H9 (cell line): ENCODE measurements around the gene PCBP4. TPM values are rescaled to one million over a fixed set of nuclear protein-coding genes. Genes with fewer than 3 reads are reported as not detected.

Source experiments
- DNase-seq: peaks from one replicate; pipeline ENCODE4 v3.0.0-alpha.2; 2017
- H2AFZ ChIP-seq: one replicate; pipeline ENCODE4 v1.6.1; 2013; ENCODE audit warnings: mild to moderate bottlenecking, low read length, control low read depth, moderate library complexity
- H2AK5ac ChIP-seq: 2 replicates; pipeline ENCODE4 v1.6.1; 2013; ENCODE audit warnings: low read length, control low read depth, mixed read lengths; ENCODE audit not compliant: insufficient read length
- H2BK120ac ChIP-seq: one replicate; pipeline ENCODE4 v1.6.1; 2013; ENCODE audit warnings: low read depth, mild to moderate bottlenecking, low read length, control low read depth, inconsistent platforms; ENCODE audit not compliant: poor library complexity, severe bottlenecking
- H2BK12ac ChIP-seq: 2 replicates; pipeline ENCODE4 v1.6.1; 2013; ENCODE audit warnings: low read length, control low read depth, mixed read lengths, low read depth; ENCODE audit not compliant: insufficient read length
- H2BK15ac ChIP-seq: 2 replicates; pipeline ENCODE4 v1.6.1; 2013; ENCODE audit warnings: low read depth, low read length, control low read depth
- H2BK20ac ChIP-seq: one replicate; pipeline ENCODE4 v1.6.1; 2013; ENCODE audit warnings: low read depth, mild to moderate bottlenecking, low read length, control low read depth, inconsistent platforms; ENCODE audit not compliant: poor library complexity, severe bottlenecking
- H2BK5ac ChIP-seq: 2 replicates; pipeline ENCODE4 v1.6.1; 2013; ENCODE audit warnings: low read length, control low read depth, mixed read lengths; ENCODE audit not compliant: insufficient read length
- H3K14ac ChIP-seq: 2 replicates; pipeline ENCODE4 v1.6.1; 2013; ENCODE audit warnings: low read length, control low read depth; ENCODE audit not compliant: insufficient read depth
- H3K18ac ChIP-seq: 2 replicates; pipeline ENCODE4 v1.6.1; 2013; ENCODE audit warnings: low read depth, mild to moderate bottlenecking, mixed read lengths, low read length, control low read depth; ENCODE audit not compliant: insufficient read length
- H3K23ac ChIP-seq: 2 replicates; pipeline ENCODE4 v1.6.1; 2013; ENCODE audit warnings: low read length, control low read depth, mixed read lengths, low read depth; ENCODE audit not compliant: insufficient read length
- H3K23me2 ChIP-seq: 2 replicates; pipeline ENCODE4 v1.6.1; 2013; ENCODE audit warnings: low read depth, mild to moderate bottlenecking, mixed read lengths, low read length, control low read depth; ENCODE audit not compliant: insufficient read length, poor library complexity, severe bottlenecking
- H3K27ac ChIP-seq: 2 replicates; pipeline ENCODE4 v1.5.1; 2013; ENCODE audit warnings: low read length, control low read depth, mixed read lengths, low read depth; ENCODE audit not compliant: insufficient read length
- H3K27me3 ChIP-seq: 2 replicates; pipeline ENCODE4 v1.6.1; 2013; ENCODE audit warnings: low read length, control low read depth, inconsistent platforms; ENCODE audit not compliant: insufficient read depth
- H3K4ac ChIP-seq: 2 replicates; pipeline ENCODE4 v1.6.1; 2013; ENCODE audit warnings: low read depth, mild to moderate bottlenecking, control low read depth, inconsistent platforms, low read length, moderate library complexity
- H3K4me1 ChIP-seq: 2 replicates; pipeline ENCODE4 v1.6.1; 2013; ENCODE audit warnings: low read length, control low read depth, inconsistent platforms; ENCODE audit not compliant: insufficient read depth
- H3K4me2 ChIP-seq: 2 replicates; pipeline ENCODE4 v1.6.1; 2013; ENCODE audit warnings: low read length, control low read depth, mixed read lengths; ENCODE audit not compliant: insufficient read length, insufficient read depth
- H3K56ac ChIP-seq: 2 replicates; pipeline ENCODE4 v1.6.1; 2013; ENCODE audit warnings: low read depth, mild to moderate bottlenecking, mixed read lengths, low read length, control low read depth; ENCODE audit not compliant: insufficient read length
- H3K79me1 ChIP-seq: 2 replicates; pipeline ENCODE4 v1.6.1; 2013; ENCODE audit warnings: low read depth, mild to moderate bottlenecking, moderate library complexity, low read length, control low read depth, inconsistent platforms; ENCODE audit not compliant: insufficient read depth, poor library complexity, severe bottlenecking
- H3K79me2 ChIP-seq: 2 replicates; pipeline ENCODE4 v1.6.1; 2013; ENCODE audit warnings: low read length, control low read depth, inconsistent platforms; ENCODE audit not compliant: insufficient read depth
- H3K9ac ChIP-seq: 2 replicates; pipeline ENCODE4 v1.6.1; 2013; ENCODE audit warnings: low read length, control low read depth, mixed read lengths; ENCODE audit not compliant: insufficient read length; ENCODE audit errors: extremely low read depth
- H3K9me3 ChIP-seq: one replicate; pipeline ENCODE4 v1.6.1; 2013; ENCODE audit warnings: low read depth, low read length, inconsistent platforms; ENCODE audit not compliant: control insufficient read depth
- H3T11ph ChIP-seq: one replicate; pipeline ENCODE4 v1.6.1; 2013; ENCODE audit warnings: mild to moderate bottlenecking, low read length, control low read depth, inconsistent platforms
- H4K20me1 ChIP-seq: one replicate; pipeline ENCODE4 v1.6.1; 2013; ENCODE audit not compliant: control insufficient read depth, insufficient read length, insufficient read depth
- H4K5ac ChIP-seq: 2 replicates; pipeline ENCODE4 v1.6.1; 2013; ENCODE audit warnings: low read depth, mild to moderate bottlenecking, mixed read lengths, low read length, control low read depth; ENCODE audit not compliant: insufficient read length
- H4K8ac ChIP-seq: replicated peaks from 2 replicates; pipeline ENCODE4 v1.6.1; 2013; ENCODE audit warnings: low read length, control low read depth, mixed read lengths, low read depth; ENCODE audit not compliant: insufficient read length
- H4K91ac ChIP-seq: 2 replicates; pipeline ENCODE4 v1.6.1; 2013; ENCODE audit warnings: low read depth, mild to moderate bottlenecking, moderate library complexity, mixed read lengths, low read length, control low read depth; ENCODE audit not compliant: insufficient read length
- H3K27ac Mint-ChIP-seq, 3 experiments: 2 replicates in 2 of 3; 3 replicates in 1 of 3; pipeline ENCODE4 v1.8.0; 2020 to 2021; ENCODE audit warnings: mixed read lengths in 3 of 3, mild to moderate bottlenecking in 1 of 3, moderate library complexity in 1 of 3
- H3K27me3 Mint-ChIP-seq: 2 replicates; pipeline ENCODE4 v1.8.0; 2021; ENCODE audit warnings: low read depth, mild to moderate bottlenecking, moderate library complexity, mixed read lengths
- H3K36me3 Mint-ChIP-seq, 3 experiments: 2 replicates in 2 of 3; 3 replicates in 1 of 3; pipeline ENCODE4 v1.8.0; 2020 to 2021; ENCODE audit warnings: low read depth in 3 of 3, mixed read lengths in 3 of 3; ENCODE audit not compliant: insufficient read depth in 1 of 3
- H3K4me1 Mint-ChIP-seq, 2 experiments: 2 replicates each; pipeline ENCODE4 v1.8.0; 2020; ENCODE audit warnings: mixed read lengths in 2 of 2
- H3K4me3 Mint-ChIP-seq, 2 experiments: 2 replicates in 1 of 2; 3 replicates in 1 of 2; pipeline ENCODE4 v1.8.0; 2020 to 2021; ENCODE audit warnings: mild to moderate bottlenecking in 2 of 2, mixed read lengths in 2 of 2, moderate library complexity in 1 of 2
- H3K9me3 Mint-ChIP-seq, 2 experiments: 2 replicates in 1 of 2; 3 replicates in 1 of 2; pipeline ENCODE4 v1.8.0; 2020; ENCODE audit warnings: mild to moderate bottlenecking in 2 of 2, mixed read lengths in 2 of 2, moderate library complexity in 1 of 2
- WGBS: extraction: QIAGEN DNeasy Blood & Tissue Kit; methylation state at CpG from one replicate; pipeline ENCODE4 v1.1.7; 2013; ENCODE audit warnings: missing lambda C conversion rate, low lambda C conversion rate, mixed read lengths; ENCODE audit not compliant: insufficient read length; ENCODE audit errors: extremely low coverage; 5-methylcytosine and 5-hydroxymethylcytosine counted together
- total RNA-seq: library from RNA; stranded (reverse); gene quantifications from 2 replicates; pipeline ENCODE4 v1.2.1, GENCODE V29; 2021
- TF ChIP-seq, protein P1 (sequence below): fragments of 200-600 bp; sonication (generic); conservative IDR thresholded peaks from 3 replicates; pipeline ENCODE4 v1.8.0; 2021; ENCODE audit warnings: antibody characterized with exemption, mild to moderate bottlenecking

PCBP4 gene
- total RNA-seq, 1 experiment from 2014 or later: 24.6 TPM

DNA sequence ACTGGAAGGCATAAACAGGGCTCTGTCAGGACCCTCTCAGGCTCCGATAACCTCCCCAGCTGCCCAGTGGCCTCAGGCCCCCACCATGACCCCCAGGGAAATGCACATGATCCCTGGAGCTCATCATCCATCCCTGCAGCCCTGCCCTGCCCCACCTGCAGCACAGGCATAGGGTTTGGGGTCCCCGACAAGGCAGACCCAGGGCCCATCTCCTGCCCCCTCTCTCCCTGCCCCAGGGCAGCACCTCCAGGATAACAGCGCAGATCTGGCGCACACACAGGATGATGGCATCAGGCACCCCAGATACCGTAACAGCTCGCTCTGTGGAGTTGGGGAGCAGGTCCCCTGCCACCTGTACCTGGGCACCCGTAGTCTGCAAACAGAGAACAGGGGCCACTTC, 7.6 kb downstream of the PCBP4 start:
- no peak overlapping the region for H2BK20ac ChIP-seq
- H4K8ac ChIP-seq: no peak overlapping the region
- no peak overlapping the region for H3K4me2 ChIP-seq
- no peaks in the 10 kb centered on the region for H3K79me2 ChIP-seq
- H3K27me3 ChIP-seq: peaks cover 10% of the 10 kb centered on the region
- no peak overlapping the region for H3K4ac ChIP-seq
- no peak overlapping the region for H4K91ac ChIP-seq
- no peak overlapping the region for H3K9ac ChIP-seq
- H2BK15ac ChIP-seq: no peak overlapping the region
- no peak overlapping the region for H3K27ac ChIP-seq
- no peak overlapping the region for H2AK5ac ChIP-seq
- H3K14ac ChIP-seq: no peak overlapping the region
- H2AFZ ChIP-seq: no peak overlapping the region
- no CpG with 5 or more reads among the region's 7 CpGs for WGBS
- Mint-ChIP-seq H3K27me3 (peaks cover 63% of the 10 kb centered on the region), H3K36me3 (no peaks in the 10 kb centered on the region), H3K4me1 (peaks cover 22 to 40% of the 10 kb centered on the region in 2 experiments), H3K9me3 (no peaks in the 10 kb centered on the region), H3K27ac (no peak overlapping the region), H3K4me3 (no peak overlapping the region; a peak in 1 of 5 replicates)
- no peak overlapping the region for H2BK5ac ChIP-seq
- no peak overlapping the region for H3K18ac ChIP-seq
- TF ChIP-seq, protein P1, sequence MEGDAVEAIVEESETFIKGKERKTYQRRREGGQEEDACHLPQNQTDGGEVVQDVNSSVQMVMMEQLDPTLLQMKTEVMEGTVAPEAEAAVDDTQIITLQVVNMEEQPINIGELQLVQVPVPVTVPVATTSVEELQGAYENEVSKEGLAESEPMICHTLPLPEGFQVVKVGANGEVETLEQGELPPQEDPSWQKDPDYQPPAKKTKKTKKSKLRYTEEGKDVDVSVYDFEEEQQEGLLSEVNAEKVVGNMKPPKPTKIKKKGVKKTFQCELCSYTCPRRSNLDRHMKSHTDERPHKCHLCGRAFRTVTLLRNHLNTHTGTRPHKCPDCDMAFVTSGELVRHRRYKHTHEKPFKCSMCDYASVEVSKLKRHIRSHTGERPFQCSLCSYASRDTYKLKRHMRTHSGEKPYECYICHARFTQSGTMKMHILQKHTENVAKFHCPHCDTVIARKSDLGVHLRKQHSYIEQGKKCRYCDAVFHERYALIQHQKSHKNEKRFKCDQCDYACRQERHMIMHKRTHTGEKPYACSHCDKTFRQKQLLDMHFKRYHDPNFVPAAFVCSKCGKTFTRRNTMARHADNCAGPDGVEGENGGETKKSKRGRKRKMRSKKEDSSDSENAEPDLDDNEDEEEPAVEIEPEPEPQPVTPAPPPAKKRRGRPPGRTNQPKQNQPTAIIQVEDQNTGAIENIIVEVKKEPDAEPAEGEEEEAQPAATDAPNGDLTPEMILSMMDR: no peak
- no peak overlapping the region for H2BK120ac ChIP-seq
- no peaks in the 10 kb centered on the region; the same call in 1 of the 2 replicates for H3K4me1 ChIP-seq
- no peaks in the 10 kb centered on the region for H3K23me2 ChIP-seq
- no peaks in the 10 kb centered on the region for H3K9me3 ChIP-seq
- H4K5ac ChIP-seq: no peak overlapping the region
- no peak overlapping the region for H3T11ph ChIP-seq
- no peak overlapping the region for H2BK12ac ChIP-seq
- no peak overlapping the region for H3K56ac ChIP-seq
- no peak overlapping the region for H3K23ac ChIP-seq
- DNase-seq: no peak
- H3K79me1 ChIP-seq: no peaks in the 10 kb centered on the region
- no peaks in the 10 kb centered on the region for H4K20me1 ChIP-seq
